Breast epithelium (tissue), 4 donors: ENCODE measurements around the gene MROH2A. TPM values are rescaled to one million over a fixed set of nuclear protein-coding genes. Genes with fewer than 3 reads are reported as not detected.

ENCODE experiments used
- DNase-seq, 2 donors: peaks; one replicate each; pipeline ENCODE4 v3.0.0-alpha.2; 2019; ENCODE audit warnings: low spot score in 2 of 2
- H3K27ac ChIP-seq, 2 donors: fragments of 200-600 bp; sonication (generic) in 1 of 2; one replicate each; pipeline ENCODE4 v1.5.1; 2016 to 2019; ENCODE audit warnings: mild to moderate bottlenecking in 1 of 2
- H3K27me3 ChIP-seq, 2 donors: fragments of 200-600 bp; sonication (generic) in 1 of 2; one replicate each; pipeline versions ENCODE4 v1.5.1 to v1.6.0; 2017 to 2019; ENCODE audit warnings: control low read depth in 1 of 2, mild to moderate bottlenecking in 1 of 2
- H3K36me3 ChIP-seq: fragments of 200-600 bp; one replicate; pipeline ENCODE4 v1.5.1; 2019
- H3K4me1 ChIP-seq, 2 donors: fragments of 200-600 bp; sonication (generic); one replicate each; pipeline ENCODE4 v1.5.1; 2016 to 2019; ENCODE audit warnings: control low read depth in 1 of 2
- H3K4me3 ChIP-seq, 3 donors: fragments of 200-600 bp; sonication (generic); 1 replicate in 2 of 3; 2 replicates in 1 of 3; pipeline ENCODE4 v1.5.1; 2016 to 2019; ENCODE audit warnings: mild to moderate bottlenecking in 3 of 3, moderate library complexity in 2 of 3
- H3K9me3 ChIP-seq, 2 donors: fragments of 200-600 bp; sonication (generic) in 1 of 2; one replicate each; pipeline ENCODE4 v1.5.1; 2016 to 2019; ENCODE audit warnings: control low read depth in 1 of 2
- POLR2A ChIP-seq: fragments of 450-650 bp; IDR thresholded peaks from one replicate; pipeline ENCODE4 v1.6.1; 2016; ENCODE audit warnings: antibody characterized with exemption, mild to moderate bottlenecking, moderate library complexity
- POLR2AphosphoS5 ChIP-seq, 3 donors: sonication (generic); formaldehyde crosslinking; IDR thresholded peaks; one replicate each; pipeline ENCODE4 v1.6.1; 2017; ENCODE audit warnings: antibody characterized with exemption in 3 of 3
- intact Hi-C: fragments of 100-400 bp; cut with DNase I; formaldehyde crosslinking; loops from one replicate; pipeline ENCODE4 v1.15.1; 2023; ENCODE audit warnings: low total_unique reads
- total RNA-seq, 3 donors: library from RNA; depleted of rRNA; stranded (reverse); fragments of >200 nt; gene quantifications; one replicate each; pipeline ENCODE4 v1.1.0, GENCODE V29; 2016
- TF ChIP-seq, protein P1 (sequence below), 3 donors: fragments of 450-650 bp; IDR thresholded peaks; one replicate each; pipeline ENCODE4 v1.5.1; 2016 to 2017; ENCODE audit warnings: antibody characterized with exemption in 3 of 3, mild to moderate bottlenecking in 3 of 3, moderate library complexity in 3 of 3

Gene MROH2A
- total RNA-seq, 3 donors from 2014 or later, result not detected

DNA sequence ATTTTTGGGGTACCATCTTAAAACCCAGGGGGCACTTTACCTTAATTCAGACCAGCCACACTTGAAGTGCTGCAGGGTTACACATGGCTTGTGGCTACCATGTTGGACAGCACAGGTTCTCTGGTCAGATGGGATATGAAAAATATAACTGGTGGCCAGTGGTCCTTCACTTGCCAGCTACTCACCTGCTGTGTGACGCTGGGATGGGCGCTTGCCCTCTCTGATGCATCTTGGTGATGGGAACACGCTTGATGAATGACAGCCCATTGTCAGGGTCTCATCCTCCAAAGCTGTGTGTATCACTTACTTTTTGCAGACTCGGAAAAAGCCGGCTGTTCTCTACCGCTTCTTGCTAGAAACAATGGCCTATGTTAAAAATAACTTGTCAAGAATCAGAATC is 53.7 kb downstream of the MROH2A start:
- no peak overlapping the region for H3K4me3 ChIP-seq
- no peaks in the 10 kb centered on the region for H3K4me1 ChIP-seq
- no peaks in the 10 kb centered on the region for H3K36me3 ChIP-seq
- intact Hi-C loops, result no loop called here
- no peak for DNase-seq
- H3K27me3 ChIP-seq, result no peaks in the 10 kb centered on the region
- TF ChIP-seq POLR2A, result no peak
- TF ChIP-seq, protein P1, sequence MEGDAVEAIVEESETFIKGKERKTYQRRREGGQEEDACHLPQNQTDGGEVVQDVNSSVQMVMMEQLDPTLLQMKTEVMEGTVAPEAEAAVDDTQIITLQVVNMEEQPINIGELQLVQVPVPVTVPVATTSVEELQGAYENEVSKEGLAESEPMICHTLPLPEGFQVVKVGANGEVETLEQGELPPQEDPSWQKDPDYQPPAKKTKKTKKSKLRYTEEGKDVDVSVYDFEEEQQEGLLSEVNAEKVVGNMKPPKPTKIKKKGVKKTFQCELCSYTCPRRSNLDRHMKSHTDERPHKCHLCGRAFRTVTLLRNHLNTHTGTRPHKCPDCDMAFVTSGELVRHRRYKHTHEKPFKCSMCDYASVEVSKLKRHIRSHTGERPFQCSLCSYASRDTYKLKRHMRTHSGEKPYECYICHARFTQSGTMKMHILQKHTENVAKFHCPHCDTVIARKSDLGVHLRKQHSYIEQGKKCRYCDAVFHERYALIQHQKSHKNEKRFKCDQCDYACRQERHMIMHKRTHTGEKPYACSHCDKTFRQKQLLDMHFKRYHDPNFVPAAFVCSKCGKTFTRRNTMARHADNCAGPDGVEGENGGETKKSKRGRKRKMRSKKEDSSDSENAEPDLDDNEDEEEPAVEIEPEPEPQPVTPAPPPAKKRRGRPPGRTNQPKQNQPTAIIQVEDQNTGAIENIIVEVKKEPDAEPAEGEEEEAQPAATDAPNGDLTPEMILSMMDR (IDR thresholded peaks at IDR 0.05), result no peak
- TF ChIP-seq POLR2AphosphoS5 (IDR thresholded peaks at IDR 0.05), result no peak
- peak overlapping the region in 1 of 2 donors; percentile 43 for H3K27ac ChIP-seq
- H3K9me3 ChIP-seq, result no peaks in the 10 kb centered on the region

DNA sequence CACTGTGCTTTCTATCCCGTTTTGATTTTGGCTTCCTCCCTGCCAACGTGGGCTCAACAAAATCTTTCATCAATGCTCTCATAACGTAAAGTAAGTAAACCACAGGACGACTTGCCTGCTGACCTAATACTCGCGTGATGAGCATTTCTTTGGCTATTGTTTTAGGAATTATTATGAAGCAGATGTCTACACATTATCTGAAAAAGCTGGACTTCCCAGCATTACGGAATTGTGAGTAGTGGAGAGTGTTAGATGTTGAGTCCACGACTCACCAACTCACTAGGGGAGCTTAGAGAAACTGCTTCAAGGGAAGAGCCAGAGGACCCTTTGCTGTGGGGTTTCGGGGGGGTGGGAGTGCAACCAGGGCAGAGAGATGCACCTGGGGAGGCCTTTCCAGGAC is 54.3 kb downstream of the MROH2A start:
- no peaks in the 10 kb centered on the region for H3K36me3 ChIP-seq
- intact Hi-C loops, result no loop called here
- no peak overlapping the region for H3K4me3 ChIP-seq
- peak overlapping the region in 1 of 2 donors; percentile 43 for H3K27ac ChIP-seq
- H3K4me1 ChIP-seq, result no peaks in the 10 kb centered on the region
- no peaks in the 10 kb centered on the region for H3K9me3 ChIP-seq
- TF ChIP-seq POLR2AphosphoS5 (IDR thresholded peaks at IDR 0.05) (no peak), POLR2A (no peak)
- TF ChIP-seq, protein P1 (IDR thresholded peaks at IDR 0.05), result no peak
- no peaks in the 10 kb centered on the region for H3K27me3 ChIP-seq
- DNase-seq, result no peak

DNA sequence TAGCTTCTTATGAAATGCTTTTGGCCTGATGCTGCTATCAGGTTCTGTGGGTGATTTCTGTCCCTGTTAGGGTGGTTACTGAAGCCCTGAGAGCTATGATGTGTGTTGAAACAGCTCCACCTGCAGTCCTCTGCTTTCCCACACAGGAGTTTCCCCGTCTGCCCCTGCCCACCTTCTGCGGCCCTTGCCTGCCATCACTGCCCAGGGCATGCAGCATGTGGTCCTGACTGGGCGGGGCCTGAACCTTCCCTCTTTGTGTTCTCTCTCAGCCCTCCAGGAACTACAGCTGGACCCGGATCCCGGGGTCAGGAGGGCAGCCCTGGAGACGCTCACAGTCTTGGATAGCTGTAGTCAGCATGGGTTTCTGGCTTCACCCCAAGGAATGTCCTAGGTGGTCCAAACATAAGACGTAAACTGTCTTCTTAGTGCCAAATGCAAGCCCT is 54.8 kb downstream of the MROH2A start:
- Histone ChIP-seq H3K27ac (peak overlapping the region in 1 of 2 donors; percentile 43), H3K36me3 (no peaks in the 10 kb centered on the region), H3K9me3 (no peaks in the 10 kb centered on the region), H3K4me3 (no peak overlapping the region), H3K27me3 (no peaks in the 10 kb centered on the region), H3K4me1 (no peaks in the 10 kb centered on the region)
- intact Hi-C loops, result no loop called here
- TF ChIP-seq POLR2AphosphoS5 (IDR thresholded peaks at IDR 0.05) (no peak), POLR2A (no peak)
- DNase-seq, result no peak

DNA sequence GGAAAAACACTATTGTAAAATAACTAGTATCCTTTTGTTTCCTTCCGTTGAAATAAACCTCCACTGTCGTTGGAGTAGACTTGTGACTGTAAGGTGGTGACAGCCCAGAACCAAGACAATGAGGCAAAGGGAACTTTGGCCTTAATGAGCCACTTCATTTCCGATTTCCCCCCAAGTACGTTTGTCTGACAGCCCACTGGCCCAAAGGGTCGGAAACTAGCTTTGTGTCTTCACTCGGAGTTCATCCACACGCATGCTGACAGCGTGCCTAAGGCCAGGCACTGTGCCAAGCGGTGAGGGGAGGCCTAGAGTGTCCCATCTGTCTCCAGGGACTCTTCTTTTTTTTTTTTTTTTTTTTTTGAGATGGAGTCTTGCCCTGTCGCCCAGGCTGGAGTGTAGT is 55.2 kb downstream of the MROH2A start:
- DNase-seq, result no peak
- intact Hi-C loops, result no loop called here
- H3K27me3 ChIP-seq, result no peaks in the 10 kb centered on the region
- no peak overlapping the region for H3K4me3 ChIP-seq
- H3K4me1 ChIP-seq, result no peaks in the 10 kb centered on the region
- H3K9me3 ChIP-seq, result no peaks in the 10 kb centered on the region
- TF ChIP-seq POLR2AphosphoS5 (IDR thresholded peaks at IDR 0.05), result no peak
- TF ChIP-seq, protein P1 (IDR thresholded peaks at IDR 0.05), result no peak
- TF ChIP-seq POLR2A, result no peak
- H3K27ac ChIP-seq, result no peak overlapping the region
- H3K36me3 ChIP-seq, result no peaks in the 10 kb centered on the region

DNA sequence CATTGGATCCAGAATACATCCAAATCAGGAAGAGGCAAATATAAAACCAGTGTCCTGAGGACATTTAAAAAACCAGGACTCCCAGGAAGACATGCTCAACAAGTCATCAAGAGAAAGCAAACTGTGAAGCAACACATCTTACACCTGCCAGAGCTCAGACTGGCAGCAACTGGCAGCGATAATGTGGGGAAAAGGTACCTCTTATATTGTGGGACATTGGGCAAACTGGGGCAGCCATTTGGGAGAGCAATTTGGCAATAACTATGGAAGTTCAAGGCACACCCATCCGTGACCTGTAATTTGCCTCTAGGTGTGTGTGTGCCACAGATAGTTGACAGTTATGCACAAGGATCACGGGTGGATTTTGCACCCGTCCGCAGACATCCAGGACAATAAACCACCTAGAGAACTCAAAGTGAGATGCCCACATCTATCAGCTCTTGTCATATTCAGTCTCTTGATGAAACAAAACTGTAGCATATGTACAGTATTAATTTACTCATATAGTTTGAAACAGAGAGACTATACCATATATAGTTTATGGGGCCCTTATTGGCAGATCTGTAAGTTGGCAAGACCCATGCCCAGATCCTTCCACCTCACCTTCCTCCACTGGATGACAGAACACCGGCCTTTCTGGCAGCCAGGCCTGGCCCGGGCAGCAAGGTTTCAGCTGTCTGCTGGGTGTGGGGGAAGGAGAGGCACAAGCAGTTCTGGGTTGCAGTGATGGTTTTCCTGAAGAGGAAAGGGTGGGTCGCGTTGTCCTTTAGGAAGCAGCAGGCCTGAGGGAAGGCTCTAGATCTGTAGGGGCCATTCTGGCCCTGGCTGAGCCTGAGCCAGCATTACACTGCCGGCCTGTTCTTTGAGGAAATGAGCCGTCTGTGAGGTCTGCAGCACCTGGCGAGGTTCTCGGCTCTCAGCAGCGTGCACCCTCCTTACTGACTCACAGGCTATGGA is 57.4 kb downstream of the MROH2A start:
- intact Hi-C loops, result no loop called here
- H3K9me3 ChIP-seq, result no peaks in the 10 kb centered on the region
- DNase-seq, result no peak
- TF ChIP-seq, protein P1 (IDR thresholded peaks at IDR 0.05), result no peak
- no peak for TF ChIP-seq POLR2A
- no peak for TF ChIP-seq POLR2AphosphoS5 (IDR thresholded peaks at IDR 0.05)
- H3K27me3 ChIP-seq, result no peaks in the 10 kb centered on the region
- no peaks in the 10 kb centered on the region for H3K4me1 ChIP-seq
- H3K4me3 ChIP-seq, result no peak overlapping the region
- H3K27ac ChIP-seq, result no peak overlapping the region
- no peaks in the 10 kb centered on the region for H3K36me3 ChIP-seq
